ENCODE results near the gene RBM5.
"Not testable (repeated sequence)": the region's sequence is repeated elsewhere in the genome, so short reads cannot be mapped to it uniquely, and the experiment has no call there.

DNA sequence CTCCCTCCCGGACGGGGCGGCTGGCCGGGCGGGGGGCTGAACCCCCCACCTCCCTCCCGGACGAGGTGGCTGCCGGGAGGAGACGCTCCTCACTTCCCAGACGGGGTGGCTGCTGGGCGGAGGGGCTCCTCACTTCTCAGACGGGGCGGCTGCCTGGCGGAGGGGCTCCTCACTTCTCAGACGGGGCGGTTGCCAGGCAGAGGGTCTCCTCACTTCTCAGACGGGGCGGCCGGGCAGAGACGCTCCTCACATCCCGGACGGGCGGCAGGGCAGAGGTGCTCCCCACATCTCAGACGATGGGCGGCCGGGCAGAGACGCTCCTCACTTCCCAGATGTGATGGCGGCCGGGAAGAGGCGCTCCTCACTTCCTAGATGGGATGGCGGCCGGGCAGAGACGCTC lies 3.8 kb upstream of the RBM5 start:
- TF ChIP-seq CTCF (IDR thresholded peaks at IDR 0.05; ENCODE audit: low read depth, low read length); EZH2phosphoT487 (IDR thresholded peaks at IDR 0.05; ENCODE audit: low read depth): not testable (repeated sequence)
